OCI-LY1 (cell line): ENCODE data around the gene ZNF407.

ENCODE experiments used
- H2AFZ ChIP-seq: fragments of 200-600 bp; sonication (generic), shearing (Covaris generic); 2 replicates; pipeline ENCODE4 v1.6.0; 2014; ENCODE audit warnings: antibody characterized with exemption, mild to moderate bottlenecking, low read length
- H3F3A ChIP-seq: fragments of 200-600 bp; sonication (generic), shearing (Covaris generic); 2 replicates; pipeline ENCODE4 v1.6.0; 2014; ENCODE audit warnings: mild to moderate bottlenecking, antibody characterized with exemption, low read length, moderate library complexity; ENCODE audit not compliant: insufficient read depth
- H3K27ac ChIP-seq: fragments of 200-600 bp; sonication (generic); 2 replicates; pipeline ENCODE4 v1.5.1; 2014; ENCODE audit warnings: low read length, mixed run types, mild to moderate bottlenecking, low read depth; ENCODE audit not compliant: poor library complexity, severe bottlenecking
- H3K27me3 ChIP-seq: fragments of 200-600 bp; sonication (generic); 2 replicates; pipeline ENCODE4 v1.6.0; 2014; ENCODE audit warnings: antibody characterized with exemption, mild to moderate bottlenecking, low read length, moderate library complexity; ENCODE audit not compliant: insufficient read depth
- H3K36me3 ChIP-seq: fragments of 200-600 bp; sonication (generic); 2 replicates; pipeline ENCODE4 v1.6.1; 2014; ENCODE audit warnings: mild to moderate bottlenecking, antibody characterized with exemption, low read length, moderate library complexity, mixed read lengths; ENCODE audit not compliant: insufficient read depth
- H3K4me1 ChIP-seq: fragments of 200-600 bp; sonication (generic); 2 replicates; pipeline ENCODE4 v1.5.1; 2014; ENCODE audit warnings: mild to moderate bottlenecking, low read length, moderate library complexity; ENCODE audit not compliant: insufficient read depth, severe bottlenecking
- H3K4me2 ChIP-seq: fragments of 200-600 bp; sonication (generic), shearing (Covaris generic); 2 replicates; pipeline ENCODE4 v1.6.1; 2014; ENCODE audit warnings: low read length
- H3K4me3 ChIP-seq: fragments of 200-600 bp; sonication (generic); 2 replicates; pipeline ENCODE4 v1.5.1; 2014; ENCODE audit warnings: low read length, low read depth, mild to moderate bottlenecking, mixed read lengths; ENCODE audit not compliant: poor library complexity, severe bottlenecking
- H3K79me2 ChIP-seq: fragments of 200-600 bp; shearing (Covaris generic); 2 replicates; pipeline ENCODE4 v1.6.1; 2016; ENCODE audit warnings: mixed run types, low read length, mixed read lengths; ENCODE audit not compliant: insufficient read depth
- H3K9ac ChIP-seq: fragments of 200-600 bp; sonication (generic), shearing (Covaris generic); 2 replicates; pipeline ENCODE4 v1.6.1; 2014; ENCODE audit warnings: mild to moderate bottlenecking, low read length, mixed read lengths
- H3K9me2 ChIP-seq: fragments of 200-600 bp; sonication (generic), shearing (Covaris generic); 2 replicates; pipeline ENCODE4 v1.6.1; 2014; ENCODE audit warnings: low read depth, mild to moderate bottlenecking, low read length, mixed read lengths
- H3K9me3 ChIP-seq: fragments of 200-600 bp; shearing (Covaris generic); 2 replicates; pipeline ENCODE4 v1.6.1; 2014; ENCODE audit warnings: low read length, mixed read lengths
- H4K20me1 ChIP-seq: fragments of 200-600 bp; sonication (generic), shearing (Covaris generic); 2 replicates; pipeline ENCODE4 v1.6.0; 2016; ENCODE audit warnings: mild to moderate bottlenecking, low read length; ENCODE audit not compliant: insufficient read depth
- EZH2 ChIP-seq: fragments of 200-600 bp; sonication (generic), shearing (Covaris generic); IDR thresholded peaks from 2 replicates; pipeline ENCODE4 v1.8.0; 2017; ENCODE audit warnings: borderline replicate concordance, mixed run types, mild to moderate bottlenecking, antibody characterized with exemption, low read length, moderate library complexity, mixed read lengths
- TF ChIP-seq, protein P1 (sequence below): fragments of 200-600 bp; sonication (generic), shearing (Covaris generic); IDR thresholded peaks from 2 replicates; pipeline ENCODE4 v1.5.1; 2017; ENCODE audit warnings: mild to moderate bottlenecking, antibody characterized with exemption, low read length, moderate library complexity, mixed read lengths

The ZNF407 gene

DNA sequence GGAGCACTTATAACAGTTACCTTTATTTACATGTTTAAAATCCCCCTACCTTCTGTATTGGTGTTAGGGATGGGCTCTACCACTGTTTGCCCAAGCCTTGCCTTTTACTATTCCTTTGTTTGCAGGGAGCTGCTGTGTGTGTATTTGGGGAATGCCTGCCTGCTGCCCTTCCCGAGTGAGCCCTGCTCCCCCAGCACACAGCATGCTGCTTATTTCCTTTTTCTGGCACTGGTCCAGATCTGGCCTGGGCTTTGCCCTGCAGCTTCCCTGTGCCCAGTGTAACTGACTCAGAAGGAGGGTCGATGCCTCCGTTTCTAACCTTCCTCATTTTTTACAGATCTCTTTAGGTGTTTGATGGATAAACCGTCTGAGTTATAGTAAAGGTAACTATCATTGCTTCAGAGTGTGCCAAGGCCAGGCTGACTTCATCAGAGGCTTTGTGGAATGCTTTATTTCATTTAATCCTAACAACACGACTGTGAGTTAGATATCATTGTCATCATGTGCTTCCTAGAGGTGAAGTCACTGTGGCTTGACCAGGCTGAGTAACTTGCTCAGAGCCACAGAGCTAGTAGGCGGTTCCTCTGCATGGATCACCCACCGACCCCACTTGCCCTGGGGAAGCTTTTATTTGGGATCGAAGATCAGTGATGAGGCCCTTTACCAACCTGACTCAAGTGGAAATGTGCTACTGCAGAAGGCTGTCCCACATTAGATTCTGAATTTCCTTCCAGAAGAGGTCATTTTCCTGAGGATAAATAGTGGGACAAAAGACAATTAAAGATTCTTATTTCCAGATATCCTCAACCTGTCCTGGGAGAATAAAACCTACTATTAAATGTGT lies 238.8 kb downstream of the ZNF407 start:
- TF ChIP-seq EZH2, result no peak
- TF ChIP-seq, protein P1, sequence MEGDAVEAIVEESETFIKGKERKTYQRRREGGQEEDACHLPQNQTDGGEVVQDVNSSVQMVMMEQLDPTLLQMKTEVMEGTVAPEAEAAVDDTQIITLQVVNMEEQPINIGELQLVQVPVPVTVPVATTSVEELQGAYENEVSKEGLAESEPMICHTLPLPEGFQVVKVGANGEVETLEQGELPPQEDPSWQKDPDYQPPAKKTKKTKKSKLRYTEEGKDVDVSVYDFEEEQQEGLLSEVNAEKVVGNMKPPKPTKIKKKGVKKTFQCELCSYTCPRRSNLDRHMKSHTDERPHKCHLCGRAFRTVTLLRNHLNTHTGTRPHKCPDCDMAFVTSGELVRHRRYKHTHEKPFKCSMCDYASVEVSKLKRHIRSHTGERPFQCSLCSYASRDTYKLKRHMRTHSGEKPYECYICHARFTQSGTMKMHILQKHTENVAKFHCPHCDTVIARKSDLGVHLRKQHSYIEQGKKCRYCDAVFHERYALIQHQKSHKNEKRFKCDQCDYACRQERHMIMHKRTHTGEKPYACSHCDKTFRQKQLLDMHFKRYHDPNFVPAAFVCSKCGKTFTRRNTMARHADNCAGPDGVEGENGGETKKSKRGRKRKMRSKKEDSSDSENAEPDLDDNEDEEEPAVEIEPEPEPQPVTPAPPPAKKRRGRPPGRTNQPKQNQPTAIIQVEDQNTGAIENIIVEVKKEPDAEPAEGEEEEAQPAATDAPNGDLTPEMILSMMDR, result no peak
- H3F3A ChIP-seq, result no peaks in the 10 kb centered on the region
- no peaks in the 10 kb centered on the region for H3K79me2 ChIP-seq
- no peaks in the 10 kb centered on the region for H4K20me1 ChIP-seq
- H2AFZ ChIP-seq, result no peak overlapping the region
- H3K27ac ChIP-seq, result no peak overlapping the region
- no peaks in the 10 kb centered on the region for H3K9me2 ChIP-seq
- H3K4me3 ChIP-seq, result no peak overlapping the region
- H3K4me2 ChIP-seq, result no peak overlapping the region
- no peaks in the 10 kb centered on the region for H3K27me3 ChIP-seq
- no peaks in the 10 kb centered on the region for H3K9me3 ChIP-seq
- no peak overlapping the region for H3K9ac ChIP-seq
- H3K4me1 ChIP-seq, result no peaks in the 10 kb centered on the region
- H3K36me3 ChIP-seq, result no peaks in the 10 kb centered on the region

DNA sequence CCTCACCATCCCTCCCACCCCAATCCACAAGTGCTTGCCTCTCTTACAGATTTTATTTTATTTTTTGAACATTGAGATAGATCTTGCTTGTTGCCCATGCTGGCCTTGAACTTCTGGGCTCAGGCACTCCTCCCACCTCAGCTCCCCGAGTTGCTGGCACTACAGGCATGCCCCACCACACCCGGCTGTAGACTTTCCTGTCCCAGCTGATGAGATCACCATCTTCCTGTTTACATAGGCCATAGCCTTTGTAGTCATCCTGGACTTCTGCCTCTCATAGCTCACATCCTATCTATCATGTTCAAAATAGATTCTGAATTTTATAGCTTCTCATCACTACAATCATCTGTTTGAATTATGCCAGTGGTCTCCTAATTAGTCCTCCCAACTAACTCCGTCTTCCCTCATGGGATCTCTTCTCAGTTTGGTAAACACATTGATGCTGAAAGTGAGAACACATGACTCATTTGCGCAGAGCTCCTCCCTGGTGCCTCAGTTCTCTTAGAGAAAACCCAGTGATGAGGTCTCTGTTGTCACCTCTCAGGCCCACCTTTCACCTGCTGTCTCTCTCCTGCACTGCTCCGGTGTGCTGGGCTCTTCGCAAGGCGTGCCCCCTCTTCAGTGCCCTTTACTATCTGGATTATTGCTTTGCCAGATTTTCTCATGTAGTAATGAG lies 243.0 kb downstream of the ZNF407 start:
- no peaks in the 10 kb centered on the region for H3K27me3 ChIP-seq
- no peaks in the 10 kb centered on the region for H3K9me3 ChIP-seq
- H3K27ac ChIP-seq, result no peak overlapping the region
- H3K79me2 ChIP-seq, result no peaks in the 10 kb centered on the region
- no peak overlapping the region for H3K4me3 ChIP-seq
- no peaks in the 10 kb centered on the region for H3K9me2 ChIP-seq
- no peak overlapping the region for H3K4me2 ChIP-seq
- no peaks in the 10 kb centered on the region for H3F3A ChIP-seq
- H3K36me3 ChIP-seq, result no peaks in the 10 kb centered on the region
- no peak overlapping the region for H2AFZ ChIP-seq
- no peaks in the 10 kb centered on the region for H3K4me1 ChIP-seq
- no peak for TF ChIP-seq EZH2
- TF ChIP-seq, protein P1, result no peak
- no peak overlapping the region for H3K9ac ChIP-seq
- H4K20me1 ChIP-seq, result no peaks in the 10 kb centered on the region

DNA sequence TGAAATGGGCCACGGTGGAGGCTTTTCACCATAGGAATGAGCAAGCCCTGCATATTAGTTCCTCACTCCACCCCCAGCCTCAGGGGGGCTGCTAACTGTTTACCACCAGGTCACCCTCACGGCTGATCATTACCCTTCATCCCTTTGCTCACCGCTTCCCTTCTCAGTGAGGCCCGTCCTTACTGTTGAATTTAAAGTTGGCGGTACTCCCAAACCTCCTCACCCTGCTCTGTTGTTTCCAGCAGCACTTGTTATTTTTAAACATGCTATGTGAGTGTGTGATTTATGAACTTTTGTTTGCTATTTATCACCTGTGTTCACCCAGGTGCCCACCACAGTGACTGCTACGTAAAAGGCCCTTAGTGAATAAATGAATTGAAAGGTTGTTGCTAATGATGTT lies 243.6 kb downstream of the ZNF407 start:
- Histone ChIP-seq H4K20me1 (no peaks in the 10 kb centered on the region), H3K9me3 (no peaks in the 10 kb centered on the region)

More for the DNA sequence above, 243.6 kb downstream of the ZNF407 start:
- Histone ChIP-seq H3K27me3 (no peaks in the 10 kb centered on the region), H3K79me2 (no peaks in the 10 kb centered on the region), H2AFZ (no peak overlapping the region), H3K4me1 (no peaks in the 10 kb centered on the region), H3K4me3 (no peak overlapping the region), H3K27ac (no peak overlapping the region), H3K9ac (no peak overlapping the region), H3K36me3 (no peaks in the 10 kb centered on the region), H3F3A (no peaks in the 10 kb centered on the region), H3K9me2 (no peaks in the 10 kb centered on the region), H3K4me2 (no peak overlapping the region)
- no peak for TF ChIP-seq EZH2
- TF ChIP-seq, protein P1, result no peak
